H9 (cell line): Measurements from ENCODE around the gene TRIO. TPM values are rescaled to one million over a fixed set of nuclear protein-coding genes. Genes with fewer than 3 reads are reported as not detected.

ENCODE experiments used
- DNase-seq: peaks from one replicate; pipeline ENCODE4 v3.0.0-alpha.2; 2017
- H2AFZ ChIP-seq: one replicate; pipeline ENCODE4 v1.6.1; 2013; ENCODE audit warnings: mild to moderate bottlenecking, low read length, control low read depth, moderate library complexity
- H2AK5ac ChIP-seq: 2 replicates; pipeline ENCODE4 v1.6.1; 2013; ENCODE audit warnings: low read length, control low read depth, mixed read lengths; ENCODE audit not compliant: insufficient read length
- H2BK120ac ChIP-seq: one replicate; pipeline ENCODE4 v1.6.1; 2013; ENCODE audit warnings: low read depth, mild to moderate bottlenecking, low read length, control low read depth, inconsistent platforms; ENCODE audit not compliant: poor library complexity, severe bottlenecking
- H2BK12ac ChIP-seq: 2 replicates; pipeline ENCODE4 v1.6.1; 2013; ENCODE audit warnings: low read length, control low read depth, mixed read lengths, low read depth; ENCODE audit not compliant: insufficient read length
- H2BK15ac ChIP-seq: 2 replicates; pipeline ENCODE4 v1.6.1; 2013; ENCODE audit warnings: low read depth, low read length, control low read depth
- H2BK20ac ChIP-seq: one replicate; pipeline ENCODE4 v1.6.1; 2013; ENCODE audit warnings: low read depth, mild to moderate bottlenecking, low read length, control low read depth, inconsistent platforms; ENCODE audit not compliant: poor library complexity, severe bottlenecking
- H2BK5ac ChIP-seq: 2 replicates; pipeline ENCODE4 v1.6.1; 2013; ENCODE audit warnings: low read length, control low read depth, mixed read lengths; ENCODE audit not compliant: insufficient read length
- H3K14ac ChIP-seq: 2 replicates; pipeline ENCODE4 v1.6.1; 2013; ENCODE audit warnings: low read length, control low read depth; ENCODE audit not compliant: insufficient read depth
- H3K18ac ChIP-seq: 2 replicates; pipeline ENCODE4 v1.6.1; 2013; ENCODE audit warnings: low read depth, mild to moderate bottlenecking, mixed read lengths, low read length, control low read depth; ENCODE audit not compliant: insufficient read length
- H3K23ac ChIP-seq: 2 replicates; pipeline ENCODE4 v1.6.1; 2013; ENCODE audit warnings: low read length, control low read depth, mixed read lengths, low read depth; ENCODE audit not compliant: insufficient read length
- H3K23me2 ChIP-seq: 2 replicates; pipeline ENCODE4 v1.6.1; 2013; ENCODE audit warnings: low read depth, mild to moderate bottlenecking, mixed read lengths, low read length, control low read depth; ENCODE audit not compliant: insufficient read length, poor library complexity, severe bottlenecking
- H3K27ac ChIP-seq: 2 replicates; pipeline ENCODE4 v1.5.1; 2013; ENCODE audit warnings: low read length, control low read depth, mixed read lengths, low read depth; ENCODE audit not compliant: insufficient read length
- H3K27me3 ChIP-seq: 2 replicates; pipeline ENCODE4 v1.6.1; 2013; ENCODE audit warnings: low read length, control low read depth, inconsistent platforms; ENCODE audit not compliant: insufficient read depth
- H3K4ac ChIP-seq: 2 replicates; pipeline ENCODE4 v1.6.1; 2013; ENCODE audit warnings: low read depth, mild to moderate bottlenecking, control low read depth, inconsistent platforms, low read length, moderate library complexity
- H3K4me1 ChIP-seq: 2 replicates; pipeline ENCODE4 v1.6.1; 2013; ENCODE audit warnings: low read length, control low read depth, inconsistent platforms; ENCODE audit not compliant: insufficient read depth
- H3K4me2 ChIP-seq: 2 replicates; pipeline ENCODE4 v1.6.1; 2013; ENCODE audit warnings: low read length, control low read depth, mixed read lengths; ENCODE audit not compliant: insufficient read length, insufficient read depth
- H3K56ac ChIP-seq: 2 replicates; pipeline ENCODE4 v1.6.1; 2013; ENCODE audit warnings: low read depth, mild to moderate bottlenecking, mixed read lengths, low read length, control low read depth; ENCODE audit not compliant: insufficient read length
- H3K79me1 ChIP-seq: 2 replicates; pipeline ENCODE4 v1.6.1; 2013; ENCODE audit warnings: low read depth, mild to moderate bottlenecking, moderate library complexity, low read length, control low read depth, inconsistent platforms; ENCODE audit not compliant: insufficient read depth, poor library complexity, severe bottlenecking
- H3K79me2 ChIP-seq: 2 replicates; pipeline ENCODE4 v1.6.1; 2013; ENCODE audit warnings: low read length, control low read depth, inconsistent platforms; ENCODE audit not compliant: insufficient read depth
- H3K9ac ChIP-seq: 2 replicates; pipeline ENCODE4 v1.6.1; 2013; ENCODE audit warnings: low read length, control low read depth, mixed read lengths; ENCODE audit not compliant: insufficient read length; ENCODE audit errors: extremely low read depth
- H3K9me3 ChIP-seq: one replicate; pipeline ENCODE4 v1.6.1; 2013; ENCODE audit warnings: low read depth, low read length, inconsistent platforms; ENCODE audit not compliant: control insufficient read depth
- H3T11ph ChIP-seq: one replicate; pipeline ENCODE4 v1.6.1; 2013; ENCODE audit warnings: mild to moderate bottlenecking, low read length, control low read depth, inconsistent platforms
- H4K20me1 ChIP-seq: one replicate; pipeline ENCODE4 v1.6.1; 2013; ENCODE audit not compliant: control insufficient read depth, insufficient read length, insufficient read depth
- H4K5ac ChIP-seq: 2 replicates; pipeline ENCODE4 v1.6.1; 2013; ENCODE audit warnings: low read depth, mild to moderate bottlenecking, mixed read lengths, low read length, control low read depth; ENCODE audit not compliant: insufficient read length
- H4K8ac ChIP-seq: replicated peaks from 2 replicates; pipeline ENCODE4 v1.6.1; 2013; ENCODE audit warnings: low read length, control low read depth, mixed read lengths, low read depth; ENCODE audit not compliant: insufficient read length
- H4K91ac ChIP-seq: 2 replicates; pipeline ENCODE4 v1.6.1; 2013; ENCODE audit warnings: low read depth, mild to moderate bottlenecking, moderate library complexity, mixed read lengths, low read length, control low read depth; ENCODE audit not compliant: insufficient read length
- H3K27ac Mint-ChIP-seq, 3 experiments: 2 replicates in 2 of 3; 3 replicates in 1 of 3; pipeline ENCODE4 v1.8.0; 2020 to 2021; ENCODE audit warnings: mixed read lengths in 3 of 3, mild to moderate bottlenecking in 1 of 3, moderate library complexity in 1 of 3
- H3K27me3 Mint-ChIP-seq: 2 replicates; pipeline ENCODE4 v1.8.0; 2021; ENCODE audit warnings: low read depth, mild to moderate bottlenecking, moderate library complexity, mixed read lengths
- H3K36me3 Mint-ChIP-seq, 3 experiments: 2 replicates in 2 of 3; 3 replicates in 1 of 3; pipeline ENCODE4 v1.8.0; 2020 to 2021; ENCODE audit warnings: low read depth in 3 of 3, mixed read lengths in 3 of 3; ENCODE audit not compliant: insufficient read depth in 1 of 3
- H3K4me1 Mint-ChIP-seq, 2 experiments: 2 replicates each; pipeline ENCODE4 v1.8.0; 2020; ENCODE audit warnings: mixed read lengths in 2 of 2
- H3K4me3 Mint-ChIP-seq, 2 experiments: 2 replicates in 1 of 2; 3 replicates in 1 of 2; pipeline ENCODE4 v1.8.0; 2020 to 2021; ENCODE audit warnings: mild to moderate bottlenecking in 2 of 2, mixed read lengths in 2 of 2, moderate library complexity in 1 of 2
- H3K9me3 Mint-ChIP-seq, 2 experiments: 2 replicates in 1 of 2; 3 replicates in 1 of 2; pipeline ENCODE4 v1.8.0; 2020; ENCODE audit warnings: mild to moderate bottlenecking in 2 of 2, mixed read lengths in 2 of 2, moderate library complexity in 1 of 2
- CTCF ChIP-seq: fragments of 200-600 bp; sonication (generic); conservative IDR thresholded peaks from 3 replicates; pipeline ENCODE4 v1.8.0; 2021; ENCODE audit warnings: antibody characterized with exemption, mild to moderate bottlenecking
- WGBS: extraction: QIAGEN DNeasy Blood & Tissue Kit; methylation state at CpG from one replicate; pipeline ENCODE4 v1.1.7; 2013; ENCODE audit warnings: missing lambda C conversion rate, low lambda C conversion rate, mixed read lengths; ENCODE audit not compliant: insufficient read length; ENCODE audit errors: extremely low coverage; 5-methylcytosine and 5-hydroxymethylcytosine counted together
- total RNA-seq: library from RNA; stranded (reverse); gene quantifications from 2 replicates; pipeline ENCODE4 v1.2.1, GENCODE V29; 2021

TRIO gene
- total RNA-seq, 1 experiment from 2014 or later = 87.8 TPM

- Histone ChIP-seq H4K5ac (no peak overlapping the region), H2AK5ac (no peak overlapping the region), H3K79me2 (peaks cover 19% of the 10 kb centered on the region; the same call in 1 of the 2 replicates), H2BK12ac (no peak overlapping the region), H3K23me2 (no peaks in the 10 kb centered on the region), H2BK15ac (no peak overlapping the region), H3K9ac (no peak overlapping the region), H2BK20ac (no peak overlapping the region), H2BK5ac (no peak overlapping the region), H3K18ac (peak overlapping the region; percentile 38), H2BK120ac (no peak overlapping the region), H4K20me1 (no peaks in the 10 kb centered on the region), H3K4me1 (peaks cover 41% of the 10 kb centered on the region), H3K56ac (no peak overlapping the region), H3T11ph (no peak overlapping the region), H3K27me3 (no peaks in the 10 kb centered on the region), H3K4me2 (no peak overlapping the region), H2AFZ (no peak overlapping the region), H3K27ac (no peak overlapping the region), H3K9me3 (no peaks in the 10 kb centered on the region), H4K91ac (no peak overlapping the region), H3K23ac (no peak overlapping the region), H3K79me1 (no peaks in the 10 kb centered on the region), H4K8ac (no peak overlapping the region), H3K14ac (no peak overlapping the region), H3K4ac (no peak overlapping the region)
- Mint-ChIP-seq H3K9me3 (no peaks in the 10 kb centered on the region), H3K36me3 (peaks cover under 1% of the 10 kb centered on the region in 3 experiments; a peak in 3 of 7 replicates), H3K27ac (peak overlapping the region; percentile 80 to 94 (median 88)), H3K27me3 (no peaks in the 10 kb centered on the region), H3K4me1 (peaks cover 84 to 91% of the 10 kb centered on the region in 2 experiments), H3K4me3 (peak overlapping the region in 1 of 2 experiments; percentile 45; a peak in 1 of 5 replicates)
- DNase-seq = no peak
- no CpG with 5 or more reads among the region's 5 CpGs for WGBS
- no peak for TF ChIP-seq CTCF
Observed at GRCh38 chr5:14261235-14261634, 118.1 kb downstream of the TRIO start.
